T47D (cell line): Measurements from ENCODE around the gene KIF26A.

Experiments
- DNase-seq, 2 experiments: peaks; one replicate each; pipeline versions ENCODE4 v3.0.0 to v3.0.0-alpha.2; 2011 to 2012; ENCODE audit warnings: low read depth in 1 of 2, low spot score in 1 of 2
- JUND ChIP-seq: IDR thresholded peaks from 2 replicates; pipeline ENCODE4 v1.6.1; 2012; ENCODE audit warnings: low read depth
- in situ Hi-C: cut with HindIII; loops from 2 replicates; pipeline ENCODE4 v1.10.0; 2016; ENCODE audit warnings: low sequenced_read_pairs, low pct_unique_long_range_greater_than_20kb

Gene KIF26A

DNA sequence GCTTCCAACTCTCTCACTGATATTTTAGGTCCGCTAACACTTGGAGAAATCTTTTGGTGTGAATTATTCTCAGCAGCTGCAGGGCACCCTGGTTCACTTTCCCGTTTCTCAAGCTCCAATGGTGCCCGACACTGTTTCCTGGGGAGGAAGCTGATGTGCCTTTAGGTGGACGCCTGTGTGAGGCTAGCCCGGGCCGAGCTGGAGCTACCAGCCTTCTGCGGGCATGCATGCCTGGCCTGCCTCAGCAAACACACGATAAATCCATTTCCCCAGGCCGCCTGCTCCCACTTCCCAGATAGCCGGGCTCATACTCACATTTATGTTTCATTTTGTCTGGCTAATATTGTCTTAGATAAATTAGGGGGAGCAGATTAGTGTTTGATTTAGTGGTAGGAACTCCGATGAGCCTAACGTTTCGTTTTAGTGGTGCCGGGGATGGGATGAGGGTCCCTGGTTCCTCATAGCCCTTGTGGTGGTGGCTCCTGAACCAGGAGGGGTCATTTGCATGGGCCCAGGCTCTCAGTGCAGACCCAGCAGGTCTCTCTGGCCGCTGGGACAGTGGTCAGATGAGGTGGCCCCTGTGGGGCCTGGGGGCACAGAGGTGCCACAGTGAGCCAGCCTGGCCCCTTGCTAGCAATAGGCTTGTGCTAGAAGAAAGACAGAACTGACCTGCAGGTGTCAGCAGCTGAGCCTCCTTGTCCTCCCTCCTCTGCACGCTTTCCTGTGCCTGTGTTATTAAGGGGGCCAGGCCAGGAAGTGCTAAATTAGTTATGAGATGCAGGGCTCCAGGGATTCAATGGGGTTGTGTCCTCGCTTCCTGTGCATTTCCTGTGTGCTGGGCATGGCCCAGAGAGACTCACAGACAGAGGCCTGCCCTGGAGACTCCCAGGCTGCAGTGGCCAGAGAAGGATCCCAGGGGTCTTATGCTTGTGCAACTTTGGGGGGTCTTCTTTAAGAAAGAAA is 88.3 kb downstream of the KIF26A start:
- no peak for TF ChIP-seq JUND
- no peak for DNase-seq
- in situ Hi-C loops, result no loop called here

GRCh38 chr14:104227806-104228205 is 89.4 kb downstream of the KIF26A start:
- in situ Hi-C loops, result no loop called here
- TF ChIP-seq JUND, result no peak
- no peak for DNase-seq

DNA sequence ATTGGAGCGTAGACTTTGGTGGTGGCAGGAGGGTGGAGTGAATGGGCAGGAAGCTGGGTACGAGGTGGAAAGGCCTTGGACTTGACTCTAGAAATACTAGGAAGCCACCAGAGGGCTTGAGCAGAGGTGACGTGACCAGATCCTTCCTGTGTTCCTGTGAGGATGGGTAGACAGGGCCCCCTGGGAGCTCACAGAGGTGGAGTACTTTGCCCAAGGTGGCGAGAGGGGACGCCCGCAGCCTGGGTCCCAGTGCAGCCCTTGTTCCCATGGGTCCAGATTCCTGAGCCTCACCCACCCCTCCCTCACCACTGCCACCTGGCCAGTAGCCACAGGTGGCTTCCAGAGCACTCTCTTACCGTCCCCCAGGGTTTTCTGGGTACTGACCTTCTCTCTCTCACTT is 89.8 kb downstream of the KIF26A start:
- DNase-seq, result no peak
- in situ Hi-C loops, result no loop called here
- no peak for TF ChIP-seq JUND

DNA sequence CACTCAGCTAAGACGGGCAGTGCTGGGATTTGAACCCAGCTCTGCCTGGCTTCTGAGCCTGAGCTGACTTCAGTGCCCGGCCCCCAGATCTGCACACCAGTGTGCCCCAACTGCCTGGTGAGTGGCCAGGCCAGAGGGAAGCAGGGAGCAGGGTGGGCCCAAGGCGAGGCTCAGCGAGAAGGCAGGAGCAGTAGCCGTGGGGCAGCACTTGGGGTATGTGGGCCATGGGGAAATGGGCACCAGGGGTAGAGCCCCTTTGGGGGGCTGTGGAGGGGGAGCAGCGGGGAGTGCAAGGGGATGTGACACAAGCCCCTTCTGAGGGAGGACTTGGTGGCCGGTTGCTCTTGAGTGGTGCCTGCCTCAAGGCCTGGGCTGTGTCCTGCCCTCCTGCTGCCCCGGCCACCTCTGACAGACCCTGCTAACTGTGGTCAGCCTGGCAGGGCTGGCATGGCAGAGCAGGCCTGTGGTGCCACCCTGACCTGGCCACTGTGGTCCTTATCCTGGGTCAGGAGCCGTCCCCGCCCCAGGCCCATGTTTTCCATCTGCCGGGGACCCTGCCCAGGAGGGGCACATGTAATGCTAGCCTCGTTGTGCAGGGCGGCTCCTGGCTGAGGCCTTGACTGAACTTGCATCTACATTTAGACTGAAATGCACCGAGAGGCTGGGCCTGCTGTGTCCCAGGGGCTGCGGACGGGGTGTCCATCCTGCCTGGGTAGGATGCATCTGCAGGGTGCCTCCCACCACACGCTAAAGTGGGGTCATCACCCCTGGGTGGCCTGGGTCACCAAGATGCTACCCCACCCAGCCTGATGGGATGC is 90.5 kb downstream of the KIF26A start:
- no peak for TF ChIP-seq JUND
- no peak for DNase-seq
- in situ Hi-C loops, result no loop called here

GRCh38 chr14:104229534-104230055 is 91.2 kb downstream of the KIF26A start:
- DNase-seq, result no peak

DNA sequence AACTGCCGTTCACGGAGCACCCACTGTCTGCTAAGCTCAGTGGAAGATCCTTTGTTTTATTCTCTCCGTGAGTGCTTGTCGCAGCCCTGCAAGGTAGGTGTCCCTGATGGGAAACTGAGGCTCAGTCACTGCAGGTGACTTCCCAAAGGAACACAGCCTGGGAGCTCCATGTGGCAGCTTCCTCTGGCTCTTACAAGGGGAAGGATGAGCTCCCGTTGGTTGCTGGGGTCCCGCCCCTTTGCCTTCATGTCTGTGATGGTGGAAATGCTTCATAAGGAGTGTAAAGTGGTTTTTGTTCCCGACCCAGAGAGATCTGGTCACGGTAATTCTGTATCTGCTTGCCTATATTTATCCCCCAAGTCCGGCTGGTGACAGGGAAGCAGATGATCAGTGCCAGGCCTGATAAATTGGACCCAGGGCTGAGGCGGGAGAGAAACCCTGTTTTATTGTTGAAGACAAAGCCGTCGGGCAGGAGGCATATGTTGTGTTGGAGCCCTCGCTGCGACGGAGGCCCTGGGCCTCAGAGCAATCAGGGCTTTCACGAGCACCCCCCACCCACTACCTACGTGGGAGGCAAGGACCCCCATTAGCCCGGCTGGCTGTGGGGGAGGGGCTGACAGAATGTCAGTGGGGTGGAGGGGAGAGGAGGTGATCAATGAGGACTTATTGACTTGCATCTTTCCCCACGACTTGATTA is 91.9 kb downstream of the KIF26A start:
- TF ChIP-seq JUND, result no peak
- no peak for DNase-seq
- in situ Hi-C loops, result no loop called here

More at GRCh38 chr14:104229534-104230055, 91.2 kb downstream of the KIF26A start:
- in situ Hi-C loops, result no loop called here
- no peak for TF ChIP-seq JUND
